ENCODE measurements around the gene RAB11FIP3.

GRCh38 chr16:376817-377418 is 48.5 kb upstream of the RAB11FIP3 start:
- no peak for TF ChIP-seq CTCF (IDR thresholded peaks at IDR 0.05; ENCODE audit: low read length)
- no peak for TF ChIP-seq EZH2phosphoT487 (IDR thresholded peaks at IDR 0.05; ENCODE audit: low read length)
